GM21381 (cell line): ENCODE data around the gene HS3ST3B1.

Experiments used
- ATAC-seq: cut with Tn5 transposase; IDR thresholded peaks from one replicate; pipeline ENCODE4 v1.9.1; 2021; ENCODE audit warnings: mild to moderate bottlenecking, moderate library complexity; ENCODE audit not compliant: unreplicated experiment

The HS3ST3B1 gene

DNA sequence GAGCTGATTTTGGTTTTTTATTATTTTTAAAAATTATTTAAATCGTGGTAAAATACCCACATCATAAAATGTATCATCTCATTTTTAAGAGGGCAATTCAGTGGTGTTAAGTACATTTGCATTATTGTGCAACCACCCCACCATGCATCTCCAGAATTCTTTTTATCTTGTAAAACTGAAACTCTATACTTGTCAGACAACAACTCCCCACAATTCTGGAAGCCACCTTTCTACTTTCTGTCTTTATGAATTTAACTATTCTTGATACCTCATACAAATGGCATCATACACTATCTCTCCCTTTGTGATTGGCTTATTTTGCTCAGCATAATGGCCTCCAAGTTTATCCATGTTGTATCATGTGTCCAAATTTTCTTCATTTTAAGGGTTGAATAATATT is 97.9 kb downstream of the HS3ST3B1 start:
- no peak for ATAC-seq
